Subcutaneous abdominal adipose tissue (tissue), 5 donors: ENCODE data around the gene LRRC9.
A peak's percentile ranks its signal among the peaks of the same experiment; 100 is the strongest.

ENCODE experiments used
- H3K27ac ChIP-seq: one replicate; pipeline ENCODE4 v1.7.0; 2013; ENCODE audit warnings: low read depth, mild to moderate bottlenecking, inconsistent platforms, low read length, moderate library complexity
- H3K27me3 ChIP-seq, 5 donors: one replicate each; pipeline ENCODE4 v1.7.0; 2013; ENCODE audit warnings: low read length in 5 of 5, inconsistent platforms in 1 of 5; ENCODE audit not compliant: control insufficient read depth in 5 of 5, insufficient read depth in 4 of 5
- H3K36me3 ChIP-seq, 5 donors: one replicate each; pipeline ENCODE4 v1.7.0; 2013; ENCODE audit warnings: low read length in 5 of 5; ENCODE audit not compliant: control insufficient read depth in 5 of 5, insufficient read depth in 5 of 5
- H3K4me1 ChIP-seq, 5 donors: one replicate each; pipeline ENCODE4 v1.7.0; 2013; ENCODE audit warnings: low read length in 5 of 5, mild to moderate bottlenecking in 3 of 5, moderate library complexity in 1 of 5; ENCODE audit not compliant: control insufficient read depth in 5 of 5, insufficient read depth in 5 of 5
- H3K4me3 ChIP-seq, 5 donors: one replicate each; pipeline ENCODE4 v1.7.0; 2013; ENCODE audit warnings: low read length in 5 of 5, low read depth in 1 of 5
- H3K9ac ChIP-seq, 5 donors: one replicate each; pipeline ENCODE4 v1.7.0; 2013; ENCODE audit warnings: low read length in 5 of 5, mild to moderate bottlenecking in 4 of 5, moderate library complexity in 3 of 5
- H3K9me3 ChIP-seq, 5 donors: one replicate each; pipeline ENCODE4 v1.7.0; 2013; ENCODE audit warnings: low read length in 5 of 5; ENCODE audit not compliant: control insufficient read depth in 5 of 5
- donor health status: healthy.
- donor health status: healthy.
- donor health status: healthy.
- donor health status: healthy.
- donor health status: healthy.

Gene LRRC9

DNA sequence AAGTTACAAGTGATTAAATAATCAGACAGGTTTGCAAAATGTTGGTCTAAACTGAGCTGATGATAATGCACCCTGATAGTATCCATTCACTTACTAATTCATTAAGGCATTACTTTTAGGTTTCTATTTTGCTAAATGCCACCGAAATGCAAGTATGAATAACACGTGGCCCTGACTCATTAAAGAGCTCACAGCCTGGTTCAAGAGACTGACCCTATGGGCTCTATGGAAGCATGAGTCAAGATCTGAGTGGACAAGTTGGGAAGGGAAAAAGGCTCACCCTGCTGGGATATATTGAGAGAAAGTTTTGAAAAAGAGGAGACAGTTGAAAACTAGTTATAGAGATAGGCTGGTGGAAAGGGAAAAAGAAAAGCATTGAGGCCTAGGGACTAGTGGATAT lies 14.8 kb upstream of the LRRC9 start:
- peaks cover 0 to 4% (median 0%) of the 10 kb centered on the region in 5 donors for H3K9me3 ChIP-seq
- no peaks in the 10 kb centered on the region for H3K36me3 ChIP-seq
- no peak overlapping the region for H3K27ac ChIP-seq
- H3K4me1 ChIP-seq, result no peaks in the 10 kb centered on the region
- no peak overlapping the region for H3K9ac ChIP-seq
- H3K4me3 ChIP-seq, result no peak overlapping the region
- no peaks in the 10 kb centered on the region for H3K27me3 ChIP-seq

DNA sequence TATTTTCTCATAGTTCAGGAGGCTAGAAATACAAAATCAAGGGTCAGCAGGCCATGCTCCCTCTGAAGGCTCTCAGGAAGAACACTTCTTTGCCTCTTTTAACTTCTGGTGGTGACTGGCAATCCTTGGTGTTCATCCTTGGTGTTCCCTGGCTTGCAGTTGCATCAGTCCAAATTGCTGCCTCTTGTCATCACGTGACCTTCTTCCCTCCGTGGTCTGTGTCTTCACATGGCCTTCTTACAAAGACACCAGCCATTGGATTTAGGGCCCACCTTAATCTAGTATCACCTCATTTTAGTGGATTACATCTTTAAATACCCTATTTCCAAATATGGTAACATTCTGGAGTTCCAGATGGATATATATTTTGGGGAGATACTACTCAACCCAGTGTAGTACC lies 7.5 kb upstream of the LRRC9 start:
- Histone ChIP-seq H3K4me3 (no peak overlapping the region), H3K27me3 (peaks cover 0 to 3% (median 0%) of the 10 kb centered on the region in 5 donors), H3K36me3 (no peaks in the 10 kb centered on the region), H3K9me3 (no peaks in the 10 kb centered on the region), H3K4me1 (no peaks in the 10 kb centered on the region), H3K9ac (no peak overlapping the region), H3K27ac (no peak overlapping the region)

- H3K27me3 ChIP-seq, result peaks cover 0 to 3% (median 0%) of the 10 kb centered on the region in 5 donors
- no peaks in the 10 kb centered on the region for H3K9me3 ChIP-seq
- no peak overlapping the region for H3K9ac ChIP-seq
- H3K4me3 ChIP-seq, result no peak overlapping the region
- H3K36me3 ChIP-seq, result no peaks in the 10 kb centered on the region
- no peaks in the 10 kb centered on the region for H3K4me1 ChIP-seq
- no peak overlapping the region for H3K27ac ChIP-seq
Observed at GRCh38 chr14:59913187-59913586, 6.8 kb upstream of the LRRC9 start.

- peak overlapping the region in 4 of 5 donors; percentile 30 to 79 (median 52) for H3K9ac ChIP-seq
- no peak overlapping the region for H3K27ac ChIP-seq
- H3K27me3 ChIP-seq, result peaks cover 0 to 3% (median 0%) of the 10 kb centered on the region in 5 donors
- peak overlapping the region; percentile 62 to 81 (median 66) for H3K4me3 ChIP-seq
- H3K9me3 ChIP-seq, result no peaks in the 10 kb centered on the region
- H3K36me3 ChIP-seq, result no peaks in the 10 kb centered on the region
- peaks cover 0 to 13% (median 13%) of the 10 kb centered on the region in 5 donors for H3K4me1 ChIP-seq
Observed at GRCh38 chr14:59918824-59919569, 947 bp upstream of the LRRC9 start.

- Histone ChIP-seq H3K36me3 (no peaks in the 10 kb centered on the region), H3K4me1 (peaks cover 0 to 13% (median 13%) of the 10 kb centered on the region in 5 donors), H3K4me3 (peak overlapping the region in 3 of 5 donors; percentile 13 to 67 (median 44)), H3K9me3 (no peaks in the 10 kb centered on the region), H3K9ac (no peak overlapping the region), H3K27ac (no peak overlapping the region), H3K27me3 (peaks cover 0 to 3% (median 0%) of the 10 kb centered on the region in 5 donors)
Observed at GRCh38 chr14:59920378-59920683, 387 bp downstream of the LRRC9 start.

DNA sequence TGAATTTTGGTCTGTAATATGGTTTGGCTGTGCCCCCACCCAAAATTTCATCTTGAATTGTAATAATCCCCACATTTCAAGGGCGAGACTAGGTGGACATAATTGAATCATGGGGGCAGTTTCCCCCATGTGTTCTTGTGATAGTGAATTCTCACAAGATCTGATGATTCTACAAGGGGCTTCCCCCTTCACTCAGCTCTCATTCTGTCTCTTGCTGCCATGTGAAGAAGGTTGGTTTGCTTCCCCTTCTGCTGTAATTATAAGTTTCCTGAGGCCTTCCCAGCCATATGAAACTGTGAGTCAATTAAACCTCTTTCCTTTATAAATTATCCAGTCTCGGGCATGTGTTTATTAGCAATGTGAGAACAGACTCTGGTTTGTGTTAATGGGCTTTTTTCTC lies 5.9 kb downstream of the LRRC9 start:
- no peaks in the 10 kb centered on the region for H3K27me3 ChIP-seq
- no peaks in the 10 kb centered on the region for H3K4me1 ChIP-seq
- no peak overlapping the region for H3K4me3 ChIP-seq
- no peaks in the 10 kb centered on the region for H3K36me3 ChIP-seq
- no peak overlapping the region for H3K9ac ChIP-seq
- no peaks in the 10 kb centered on the region for H3K9me3 ChIP-seq
- H3K27ac ChIP-seq, result no peak overlapping the region

- Histone ChIP-seq H3K36me3 (no peaks in the 10 kb centered on the region), H3K27ac (no peak overlapping the region), H3K9me3 (no peaks in the 10 kb centered on the region), H3K4me3 (no peak overlapping the region), H3K9ac (no peak overlapping the region), H3K4me1 (no peaks in the 10 kb centered on the region), H3K27me3 (no peaks in the 10 kb centered on the region)
Observed at GRCh38 chr14:59926534-59926933, 6.6 kb downstream of the LRRC9 start.

DNA sequence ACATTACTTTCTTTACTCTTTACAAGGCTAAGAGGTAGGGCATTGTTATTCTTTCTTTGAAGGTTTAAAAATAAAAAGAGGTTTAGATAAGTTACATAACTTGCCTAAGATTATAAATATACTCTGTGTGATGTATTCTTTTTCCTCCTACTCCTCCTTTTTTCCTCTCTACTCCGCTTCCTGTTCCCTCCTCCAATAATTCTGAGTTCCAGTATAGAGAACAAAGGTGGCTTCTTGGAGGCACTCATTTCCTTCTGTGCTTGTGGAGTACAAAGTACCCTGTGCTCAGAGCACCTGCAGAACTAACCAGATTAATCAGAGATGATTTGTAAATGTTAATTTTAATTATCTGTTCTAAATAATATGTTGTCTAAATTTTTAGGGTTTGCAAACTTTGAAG lies 11.3 kb downstream of the LRRC9 start:
- no peak overlapping the region for H3K27ac ChIP-seq
- no peaks in the 10 kb centered on the region for H3K4me1 ChIP-seq
- no peaks in the 10 kb centered on the region for H3K27me3 ChIP-seq

GRCh38 chr14:59936145-59936544 lies 16.2 kb downstream of the LRRC9 start:
- no peaks in the 10 kb centered on the region for H3K4me1 ChIP-seq

More for the DNA sequence above, 11.3 kb downstream of the LRRC9 start:
- Histone ChIP-seq H3K4me3 (no peak overlapping the region), H3K9me3 (no peaks in the 10 kb centered on the region), H3K9ac (no peak overlapping the region), H3K36me3 (no peaks in the 10 kb centered on the region)

DNA sequence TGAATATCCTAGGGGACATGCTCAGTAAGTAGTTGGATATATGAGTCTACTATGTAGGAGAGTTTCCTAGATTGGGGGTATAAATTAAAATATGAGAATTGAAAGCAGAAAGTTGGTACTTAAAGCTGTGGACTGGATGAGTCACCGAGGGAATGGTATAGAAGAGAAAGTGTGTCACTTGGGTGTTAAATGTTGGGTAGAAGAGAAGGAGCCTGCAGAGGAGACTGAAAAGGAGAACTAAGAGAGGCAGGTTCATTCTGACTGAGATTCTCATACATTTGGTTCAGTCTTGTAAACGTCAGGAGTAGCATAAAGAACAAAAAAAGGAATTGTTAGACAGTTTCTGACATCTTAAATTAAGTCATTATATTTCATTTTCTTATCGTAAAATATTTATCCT lies 19.9 kb downstream of the LRRC9 start:
- no peak overlapping the region for H3K27ac ChIP-seq

More at GRCh38 chr14:59936145-59936544, 16.2 kb downstream of the LRRC9 start:
- Histone ChIP-seq H3K9me3 (no peaks in the 10 kb centered on the region), H3K27ac (no peak overlapping the region), H3K4me3 (no peak overlapping the region), H3K9ac (no peak overlapping the region), H3K36me3 (no peaks in the 10 kb centered on the region), H3K27me3 (no peaks in the 10 kb centered on the region)

More for the DNA sequence above, 19.9 kb downstream of the LRRC9 start:
- H3K4me3 ChIP-seq, result no peak overlapping the region
- no peaks in the 10 kb centered on the region for H3K4me1 ChIP-seq
- H3K36me3 ChIP-seq, result no peaks in the 10 kb centered on the region
- H3K9me3 ChIP-seq, result no peaks in the 10 kb centered on the region
- no peaks in the 10 kb centered on the region for H3K27me3 ChIP-seq
- H3K9ac ChIP-seq, result no peak overlapping the region
